ENCODE measurements around the gene DYNC1H1. TPM values are rescaled to one million over a fixed set of nuclear protein-coding genes. Genes with fewer than 3 reads are reported as not detected.

The DYNC1H1 gene
- polyA plus RNA-seq, 1 donor from 2014 or later: 298 TPM

- H2AFZ ChIP-seq (ENCODE audit: low read depth, low read length): no peak overlapping the region
- H4K20me1 ChIP-seq (ENCODE audit: insufficient read depth): no peaks in the 10 kb centered on the region
- H3K9me2 ChIP-seq (ENCODE audit: insufficient read depth, low read length): no peaks in the 10 kb centered on the region
- no peak overlapping the region for H3K4me2 ChIP-seq (ENCODE audit: low read length)
- no peak overlapping the region for H3K27ac ChIP-seq (ENCODE audit: low read length)
- TF ChIP-seq REST (IDR thresholded peaks at IDR 0.05; ENCODE audit: borderline replicate concordance) (no peak), POLR2AphosphoS5 (IDR thresholded peaks at IDR 0.05) (no peak), EP300 (conservative IDR thresholded peaks at IDR 0.05; ENCODE audit: poor library complexity, severe bottlenecking) (no peak), TAF1 (IDR thresholded peaks at IDR 0.05; ENCODE audit: low read depth) (no peak)
- H3K36me3 ChIP-seq (ENCODE audit: insufficient read depth, low read length): no peaks in the 10 kb centered on the region
- no peak overlapping the region for H3K4me3 ChIP-seq (ENCODE audit: low read length)
- no peaks in the 10 kb centered on the region for H3K79me2 ChIP-seq (replicated peaks; ENCODE audit: insufficient read depth, low read length)
- H3K9me3 ChIP-seq (ENCODE audit: low read length): no peaks in the 10 kb centered on the region
- H3K9ac ChIP-seq (ENCODE audit: low read length): no peak overlapping the region
- H3F3A ChIP-seq (ENCODE audit: insufficient read depth, low read length, poor library complexity, severe bottlenecking): no peaks in the 10 kb centered on the region
- H3K27me3 ChIP-seq (ENCODE audit: insufficient read depth, low read depth, low read length): no peaks in the 10 kb centered on the region
Observed at GRCh38 chr14:101957406-101958234, 6.8 kb upstream of the DYNC1H1 start.

- Histone ChIP-seq H3F3A (ENCODE audit: insufficient read depth, low read length, poor library complexity, severe bottlenecking) (no peaks in the 10 kb centered on the region), H3K27ac (ENCODE audit: low read length) (no peak overlapping the region), H3K79me2 (replicated peaks; ENCODE audit: insufficient read depth, low read length) (no peaks in the 10 kb centered on the region), H3K9ac (ENCODE audit: low read length) (no peak overlapping the region), H3K36me3 (ENCODE audit: insufficient read depth, low read length) (no peaks in the 10 kb centered on the region), H3K9me2 (ENCODE audit: insufficient read depth, low read length) (no peaks in the 10 kb centered on the region), H4K20me1 (ENCODE audit: insufficient read depth) (no peaks in the 10 kb centered on the region), H2AFZ (ENCODE audit: low read depth, low read length) (no peak overlapping the region), H3K27me3 (ENCODE audit: insufficient read depth, low read depth, low read length) (no peaks in the 10 kb centered on the region), H3K9me3 (ENCODE audit: low read length) (no peaks in the 10 kb centered on the region), H3K4me3 (ENCODE audit: low read length) (no peak overlapping the region), H3K4me2 (ENCODE audit: low read length) (no peak overlapping the region)
- TF ChIP-seq RAD21 (conservative IDR thresholded peaks at IDR 0.05): no peak
- TF ChIP-seq TAF1 (IDR thresholded peaks at IDR 0.05; ENCODE audit: low read depth): no peak
- no peak for TF ChIP-seq REST (IDR thresholded peaks at IDR 0.05; ENCODE audit: borderline replicate concordance)
- TF ChIP-seq SMC3 (conservative IDR thresholded peaks at IDR 0.05; ENCODE audit: poor library complexity): no peak
- TF ChIP-seq CTCF (IDR thresholded peaks at IDR 0.05; ENCODE audit: poor library complexity, severe bottlenecking): no peak
Observed at GRCh38 chr14:101958418-101959180, 5.8 kb upstream of the DYNC1H1 start.
